Measurements from ENCODE around the gene SLC44A2.
A peak's percentile ranks its signal among the peaks of the same experiment; 100 is the strongest.

Gene SLC44A2

DNA sequence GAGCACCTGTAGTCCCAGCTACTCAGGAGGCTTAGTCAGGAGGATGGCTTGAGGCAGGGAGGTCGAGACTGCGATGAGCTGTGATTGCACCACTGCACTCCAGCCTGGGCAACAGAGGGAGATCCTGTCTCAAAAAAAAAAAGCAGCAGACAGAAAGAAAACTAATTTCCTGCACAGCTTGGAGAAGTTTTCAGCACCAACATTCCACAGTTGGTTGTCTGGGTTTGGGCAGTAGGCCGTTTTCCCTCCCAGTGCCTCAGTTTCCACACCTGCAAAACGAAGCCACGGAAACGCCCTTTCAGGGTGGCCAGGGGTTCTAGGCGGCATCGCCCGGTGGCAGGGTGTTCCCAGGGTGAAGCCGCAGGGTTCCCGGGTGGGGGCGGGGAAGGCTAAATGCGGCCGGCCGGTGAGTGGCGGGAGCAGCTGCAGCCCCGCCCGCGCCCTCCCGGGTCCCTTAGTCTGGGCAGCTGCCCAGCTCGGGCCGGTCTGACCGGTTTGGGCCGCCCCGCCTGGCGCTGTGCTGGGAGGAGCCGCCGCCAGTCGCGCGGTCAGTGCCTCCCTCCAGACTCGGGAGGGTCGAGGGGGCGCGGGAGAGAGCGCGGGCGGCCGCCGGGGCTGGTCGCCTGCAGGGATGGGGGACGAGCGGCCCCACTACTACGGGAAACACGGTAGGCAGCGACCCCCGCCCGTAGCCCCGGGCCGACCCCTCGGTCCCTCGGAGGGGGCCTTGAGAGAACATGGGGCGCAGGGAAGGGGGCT lies at the start of gene SLC44A2:
Gene SLC44A2, plus strand, starts transcription at position 551 of the 759 bp plus-strand sequence. Its CDS starts 81 bp downstream, at position 632.
- H3K4me3 ChIP-seq (ENCODE audit: low read length), result no peak within 1 kb of the TSS
- no peaks in the 10 kb centered on the region for H3K4me1 ChIP-seq (ENCODE audit: low read length)
- no peak within 1 kb of the TSS for H3K27ac ChIP-seq (ENCODE audit: low read length)
- TF ChIP-seq EZH2phosphoT487 (IDR thresholded peaks at IDR 0.05; ENCODE audit: low read depth), result no peak
- TF ChIP-seq, protein P1, sequence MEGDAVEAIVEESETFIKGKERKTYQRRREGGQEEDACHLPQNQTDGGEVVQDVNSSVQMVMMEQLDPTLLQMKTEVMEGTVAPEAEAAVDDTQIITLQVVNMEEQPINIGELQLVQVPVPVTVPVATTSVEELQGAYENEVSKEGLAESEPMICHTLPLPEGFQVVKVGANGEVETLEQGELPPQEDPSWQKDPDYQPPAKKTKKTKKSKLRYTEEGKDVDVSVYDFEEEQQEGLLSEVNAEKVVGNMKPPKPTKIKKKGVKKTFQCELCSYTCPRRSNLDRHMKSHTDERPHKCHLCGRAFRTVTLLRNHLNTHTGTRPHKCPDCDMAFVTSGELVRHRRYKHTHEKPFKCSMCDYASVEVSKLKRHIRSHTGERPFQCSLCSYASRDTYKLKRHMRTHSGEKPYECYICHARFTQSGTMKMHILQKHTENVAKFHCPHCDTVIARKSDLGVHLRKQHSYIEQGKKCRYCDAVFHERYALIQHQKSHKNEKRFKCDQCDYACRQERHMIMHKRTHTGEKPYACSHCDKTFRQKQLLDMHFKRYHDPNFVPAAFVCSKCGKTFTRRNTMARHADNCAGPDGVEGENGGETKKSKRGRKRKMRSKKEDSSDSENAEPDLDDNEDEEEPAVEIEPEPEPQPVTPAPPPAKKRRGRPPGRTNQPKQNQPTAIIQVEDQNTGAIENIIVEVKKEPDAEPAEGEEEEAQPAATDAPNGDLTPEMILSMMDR (IDR thresholded peaks at IDR 0.05; ENCODE audit: low read depth, low read length), result no peak
- no peak within 1 kb of the TSS for H2AFZ ChIP-seq (ENCODE audit: low read depth, low read length)
- no peaks in the 10 kb centered on the region for H3K9me3 ChIP-seq (ENCODE audit: insufficient read depth, low read length)
- peaks cover 11% of the 10 kb centered on the region; the same call in 1 of the 2 replicates for H4K20me1 ChIP-seq (ENCODE audit: insufficient read depth, low read length)
- H3K36me3 ChIP-seq (replicated peaks; ENCODE audit: low read depth, low read length), result no peaks in the 10 kb centered on the region
- no peaks in the 10 kb centered on the region for H3K27me3 ChIP-seq (ENCODE audit: low read depth, low read length)
- H3K9ac ChIP-seq (ENCODE audit: low read length), result no peak within 1 kb of the TSS
- no peaks in the 10 kb centered on the region for H3K79me2 ChIP-seq (ENCODE audit: low read length)
- no peak within 1 kb of the TSS for H3K4me2 ChIP-seq (ENCODE audit: low read length)

DNA sequence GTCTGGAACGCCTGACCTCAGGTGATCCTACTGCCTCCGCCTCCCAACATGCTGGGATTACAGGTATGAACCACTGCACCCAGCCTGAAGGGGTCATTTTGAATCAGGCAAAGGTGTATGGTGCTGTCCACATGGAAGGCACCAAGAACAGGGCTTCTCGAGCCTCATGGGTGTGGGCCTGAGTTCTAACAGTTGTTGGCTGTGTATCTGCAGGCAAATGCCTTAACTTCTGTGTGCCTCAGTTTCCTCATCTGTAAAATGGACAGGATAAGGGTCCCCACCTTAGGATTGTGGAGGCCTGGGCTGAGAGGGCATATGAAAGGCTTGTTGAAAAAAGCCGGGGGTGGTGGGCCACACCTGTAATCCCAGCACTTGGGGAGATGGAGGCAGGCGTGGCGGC lies 47.4 kb upstream of the SLC44A2 start:
- no peak overlapping the region for H3K27ac ChIP-seq (ENCODE audit: low read length)
- H3K36me3 ChIP-seq (replicated peaks; ENCODE audit: low read depth, low read length), result no peaks in the 10 kb centered on the region
- 0 out of 2 replicates have a peak, but pooled peaks cover 1% of the 10 kb centered on the region for H3K27me3 ChIP-seq (ENCODE audit: low read depth, low read length)
- H3K4me2 ChIP-seq (ENCODE audit: low read length), result no peak overlapping the region
- no peak for TF ChIP-seq EZH2phosphoT487 (IDR thresholded peaks at IDR 0.05; ENCODE audit: low read depth)
- TF ChIP-seq, protein P1 (IDR thresholded peaks at IDR 0.05; ENCODE audit: low read depth, low read length), result no peak
- H3K4me1 ChIP-seq (ENCODE audit: low read length), result no peaks in the 10 kb centered on the region; the same call in 1 of the 2 replicates
- H3K9ac ChIP-seq (ENCODE audit: low read length), result no peak overlapping the region
- H4K20me1 ChIP-seq (ENCODE audit: insufficient read depth, low read length), result no peaks in the 10 kb centered on the region
- no peak overlapping the region for H2AFZ ChIP-seq (ENCODE audit: low read depth, low read length)
- H3K9me3 ChIP-seq (ENCODE audit: insufficient read depth, low read length), result no peaks in the 10 kb centered on the region
- H3K79me2 ChIP-seq (ENCODE audit: low read length), result no peaks in the 10 kb centered on the region
- H3K4me3 ChIP-seq (ENCODE audit: low read length), result no peak overlapping the region

DNA sequence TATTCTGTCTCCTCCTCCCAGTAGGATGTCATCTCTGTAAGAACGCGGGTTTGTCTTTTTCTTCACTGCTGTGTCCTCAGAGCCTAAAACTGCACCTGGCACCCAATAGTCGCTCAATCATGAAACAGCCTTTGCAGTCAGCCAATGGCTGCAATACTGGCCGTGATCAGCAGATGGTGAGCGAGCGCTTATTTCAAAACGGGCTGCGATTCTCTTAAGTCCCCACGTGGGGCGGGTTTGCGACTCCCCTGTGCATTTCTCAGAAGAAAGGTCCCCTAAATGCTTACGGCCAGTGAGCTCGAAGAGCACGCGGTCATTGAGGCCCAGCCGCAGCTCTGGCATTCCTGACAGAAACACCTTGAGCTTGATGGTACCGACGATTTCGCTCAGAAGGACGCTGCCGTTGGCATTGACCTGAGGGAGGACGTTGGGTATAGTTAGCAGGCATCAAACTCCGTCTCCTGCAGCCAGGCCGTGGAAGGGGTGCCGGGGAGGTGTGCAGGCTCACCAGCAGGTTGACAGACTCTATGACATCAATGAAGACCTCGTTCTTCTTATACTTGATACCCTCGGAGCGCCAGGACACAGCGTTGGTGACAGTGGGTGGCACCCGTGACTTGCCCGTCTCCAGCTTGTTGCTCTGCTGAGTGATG lies 44.2 kb upstream of the SLC44A2 start:
- TF ChIP-seq, protein P1 (IDR thresholded peaks at IDR 0.05; ENCODE audit: low read depth, low read length), result peak; percentile 99
- TF ChIP-seq EZH2phosphoT487 (IDR thresholded peaks at IDR 0.05; ENCODE audit: low read depth), result no peak
- no peaks in the 10 kb centered on the region for H3K9me3 ChIP-seq (ENCODE audit: insufficient read depth, low read length)
- H3K27ac ChIP-seq (ENCODE audit: low read length), result no peak overlapping the region
- peak overlapping the region; percentile 76 for H2AFZ ChIP-seq (ENCODE audit: low read depth, low read length)
- peak overlapping the region; percentile 84 for H3K4me2 ChIP-seq (ENCODE audit: low read length)
- no peaks in the 10 kb centered on the region for H3K36me3 ChIP-seq (replicated peaks; ENCODE audit: low read depth, low read length)
- peak overlapping the region; percentile 7; the same call in 1 of the 2 replicates for H3K9ac ChIP-seq (ENCODE audit: low read length)
- no peaks in the 10 kb centered on the region; the same call in 1 of the 2 replicates for H3K4me1 ChIP-seq (ENCODE audit: low read length)
- H3K79me2 ChIP-seq (ENCODE audit: low read length), result no peaks in the 10 kb centered on the region
- peak overlapping the region; percentile 69 for H3K4me3 ChIP-seq (ENCODE audit: low read length)
- H3K27me3 ChIP-seq (ENCODE audit: low read depth, low read length), result peaks cover 10% of the 10 kb centered on the region; the same call in 1 of the 2 replicates
- H4K20me1 ChIP-seq (ENCODE audit: insufficient read depth, low read length), result no peaks in the 10 kb centered on the region

DNA sequence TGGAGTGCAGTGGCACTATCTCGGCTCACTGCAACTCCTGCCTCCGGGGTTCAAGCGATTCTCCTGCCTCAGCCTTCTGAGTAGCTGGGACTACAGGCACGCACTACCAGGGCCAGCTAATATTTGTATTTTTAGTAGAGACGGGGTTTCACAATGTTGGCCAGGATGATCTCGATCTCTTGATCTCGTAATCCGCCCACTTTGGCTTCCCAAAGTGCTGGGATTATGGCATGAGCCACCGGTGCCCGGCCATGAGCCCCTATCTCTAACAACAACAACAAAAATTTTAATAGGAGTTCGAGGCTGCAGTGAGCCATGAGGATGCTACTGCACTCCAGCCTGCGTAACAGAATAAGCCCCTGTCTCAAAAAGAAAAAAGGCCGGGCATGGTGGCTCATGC lies 43.3 kb upstream of the SLC44A2 start:
- H3K4me2 ChIP-seq (ENCODE audit: low read length), result no peak overlapping the region
- peaks cover 10% of the 10 kb centered on the region; the same call in 1 of the 2 replicates for H3K27me3 ChIP-seq (ENCODE audit: low read depth, low read length)
- no peak for TF ChIP-seq EZH2phosphoT487 (IDR thresholded peaks at IDR 0.05; ENCODE audit: low read depth)
- TF ChIP-seq, protein P1 (IDR thresholded peaks at IDR 0.05; ENCODE audit: low read depth, low read length), result no peak
- no peaks in the 10 kb centered on the region for H3K36me3 ChIP-seq (replicated peaks; ENCODE audit: low read depth, low read length)
- no peak overlapping the region for H2AFZ ChIP-seq (ENCODE audit: low read depth, low read length)
- no peaks in the 10 kb centered on the region for H3K79me2 ChIP-seq (ENCODE audit: low read length)
- no peak overlapping the region for H3K27ac ChIP-seq (ENCODE audit: low read length)
- H3K4me3 ChIP-seq (ENCODE audit: low read length), result no peak overlapping the region
- no peak overlapping the region for H3K9ac ChIP-seq (ENCODE audit: low read length)
- no peaks in the 10 kb centered on the region for H3K9me3 ChIP-seq (ENCODE audit: insufficient read depth, low read length)
- H3K4me1 ChIP-seq (ENCODE audit: low read length), result no peaks in the 10 kb centered on the region; the same call in 1 of the 2 replicates
- no peaks in the 10 kb centered on the region for H4K20me1 ChIP-seq (ENCODE audit: insufficient read depth, low read length)
